HK-2 (cell line): ENCODE data around the gene TEAD1.

Source experiments
- DNase-seq: peaks from one replicate; pipeline ENCODE4 v3.0.0-alpha.2; 2018; ENCODE audit not compliant: unreplicated experiment

TEAD1 gene

DNA sequence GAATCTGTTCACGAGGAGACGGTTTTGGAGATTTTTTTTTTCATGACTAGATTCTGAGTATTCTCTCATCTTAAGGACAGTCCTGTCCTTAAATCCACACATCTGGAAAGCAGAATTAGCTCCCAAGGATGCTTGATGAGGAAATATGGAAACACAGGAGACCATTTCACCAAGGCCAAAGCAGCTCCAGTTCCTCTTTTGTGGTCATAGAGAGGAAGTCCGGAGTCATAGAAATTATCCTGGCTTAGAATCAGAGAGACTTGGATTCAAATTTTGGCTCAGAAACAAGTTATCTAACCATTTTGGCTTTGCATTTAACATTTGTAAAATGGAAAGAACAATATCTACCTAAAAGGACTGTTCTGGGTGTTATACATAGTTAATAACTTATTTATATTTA, 7.3 kb upstream of the TEAD1 start:
- no peak for DNase-seq

DNA sequence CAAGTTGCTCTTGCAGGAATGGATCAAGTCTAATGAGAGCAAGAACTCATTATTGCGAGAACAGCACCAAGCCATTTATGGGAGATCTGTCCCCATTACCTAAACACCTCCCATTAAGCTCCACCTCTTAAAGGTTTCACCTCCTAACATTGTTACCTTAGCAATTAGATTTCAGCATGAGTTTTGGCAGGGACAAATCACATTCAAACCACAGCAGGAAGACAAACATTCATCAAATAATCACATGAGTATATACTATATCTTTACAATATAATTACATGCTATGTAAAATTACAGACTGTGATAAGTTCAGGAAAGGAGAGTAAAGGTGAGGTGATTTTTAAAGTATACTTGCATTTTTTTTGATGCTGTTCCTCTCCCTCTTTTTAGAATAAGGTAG, 6.6 kb upstream of the TEAD1 start:
- DNase-seq: no peak

DNA sequence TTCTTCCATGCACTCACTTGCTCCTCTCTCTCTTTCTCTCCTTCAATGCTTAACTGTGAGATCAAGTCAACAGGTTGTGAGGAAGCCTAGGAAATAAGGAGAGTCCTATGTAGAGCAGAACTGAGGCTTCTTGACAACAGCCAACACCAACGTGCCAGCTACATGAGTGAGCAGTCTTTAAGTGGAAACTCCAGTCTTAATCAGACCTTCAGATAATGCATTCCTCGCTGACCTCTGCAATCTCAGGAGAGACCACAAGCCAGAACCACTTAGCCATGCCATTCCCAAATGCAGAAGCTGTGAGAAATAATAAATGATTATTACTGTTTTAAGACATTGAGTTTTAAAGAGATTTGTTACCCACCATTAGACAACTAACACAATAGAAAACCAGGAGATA, 6.1 kb upstream of the TEAD1 start:
- DNase-seq: no peak

DNA sequence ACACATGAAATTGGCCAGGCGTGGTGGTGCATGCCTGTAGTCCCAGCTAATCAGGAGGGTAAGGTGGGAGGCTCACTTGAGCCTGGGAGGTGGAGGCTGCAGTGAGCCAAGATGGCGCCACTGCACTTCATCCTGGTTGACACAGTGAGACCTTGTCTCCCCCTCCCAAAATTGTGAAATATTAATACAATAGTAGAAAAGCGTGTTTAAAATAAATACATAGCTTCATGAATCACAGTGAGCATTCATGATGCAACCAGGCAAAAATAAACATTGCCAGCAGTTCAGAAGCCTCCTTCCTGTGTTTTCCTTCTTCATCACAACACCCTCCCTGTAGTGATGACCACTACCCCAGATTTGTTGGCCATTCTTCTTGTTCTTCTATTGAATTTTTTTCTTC, 4.3 kb upstream of the TEAD1 start:
- DNase-seq: no peak

DNA sequence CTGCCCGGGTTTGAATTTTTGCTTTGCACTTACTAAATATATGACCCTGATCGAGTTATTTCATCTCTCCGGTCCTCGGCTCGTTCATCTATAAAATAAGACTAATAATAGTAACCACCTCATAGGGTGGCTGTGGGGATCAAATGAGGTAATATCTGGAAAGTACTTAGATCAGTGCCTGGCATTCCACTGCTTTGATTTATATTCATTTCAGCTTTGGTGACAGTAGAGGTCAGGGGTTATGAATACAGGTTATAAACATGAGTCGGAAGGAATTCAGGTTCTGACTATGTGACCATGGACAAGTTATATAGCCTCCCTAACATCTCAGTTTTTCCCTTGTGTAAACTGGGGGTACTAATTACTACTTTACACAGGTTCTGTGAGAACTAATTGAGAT, 2.9 kb upstream of the TEAD1 start:
- DNase-seq: no peak

DNA sequence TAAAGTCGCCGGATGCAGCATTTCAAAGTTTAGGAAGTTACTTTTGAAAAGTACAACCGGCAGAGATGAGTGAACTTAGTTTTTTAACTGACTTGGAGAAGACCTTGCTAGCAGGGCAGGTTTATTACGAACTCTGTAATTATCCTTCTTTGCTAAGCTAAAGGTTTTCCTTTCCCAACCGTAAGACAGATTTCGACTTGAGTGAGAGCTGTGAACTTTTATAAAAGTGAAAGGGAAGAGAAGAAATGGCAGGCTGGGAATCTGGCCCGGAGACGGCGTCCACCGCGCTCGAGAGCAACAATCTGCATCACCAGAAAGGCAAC, 659 bp upstream of the TEAD1 start:
- DNase-seq: no peak

DNA sequence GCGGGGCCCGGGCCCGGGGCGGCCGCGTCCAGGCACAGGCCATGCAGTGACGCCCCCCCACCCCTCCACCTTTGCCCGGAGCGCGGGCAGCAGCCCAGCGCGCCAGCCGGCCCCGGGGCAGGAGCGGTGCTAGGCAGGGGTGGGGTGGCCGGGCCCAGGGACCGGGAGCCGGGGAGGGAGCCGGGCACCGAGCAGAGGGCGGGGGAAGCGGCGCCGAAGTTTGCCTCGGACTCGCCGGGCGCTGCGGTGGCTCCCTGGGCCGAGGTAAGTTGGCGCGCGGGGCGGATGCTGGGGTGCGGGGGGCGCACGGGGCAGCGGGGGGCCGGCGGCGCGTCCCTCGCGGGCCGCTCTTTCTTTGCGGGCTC, 332 bp downstream of the TEAD1 start:
- DNase-seq: no peak

DNA sequence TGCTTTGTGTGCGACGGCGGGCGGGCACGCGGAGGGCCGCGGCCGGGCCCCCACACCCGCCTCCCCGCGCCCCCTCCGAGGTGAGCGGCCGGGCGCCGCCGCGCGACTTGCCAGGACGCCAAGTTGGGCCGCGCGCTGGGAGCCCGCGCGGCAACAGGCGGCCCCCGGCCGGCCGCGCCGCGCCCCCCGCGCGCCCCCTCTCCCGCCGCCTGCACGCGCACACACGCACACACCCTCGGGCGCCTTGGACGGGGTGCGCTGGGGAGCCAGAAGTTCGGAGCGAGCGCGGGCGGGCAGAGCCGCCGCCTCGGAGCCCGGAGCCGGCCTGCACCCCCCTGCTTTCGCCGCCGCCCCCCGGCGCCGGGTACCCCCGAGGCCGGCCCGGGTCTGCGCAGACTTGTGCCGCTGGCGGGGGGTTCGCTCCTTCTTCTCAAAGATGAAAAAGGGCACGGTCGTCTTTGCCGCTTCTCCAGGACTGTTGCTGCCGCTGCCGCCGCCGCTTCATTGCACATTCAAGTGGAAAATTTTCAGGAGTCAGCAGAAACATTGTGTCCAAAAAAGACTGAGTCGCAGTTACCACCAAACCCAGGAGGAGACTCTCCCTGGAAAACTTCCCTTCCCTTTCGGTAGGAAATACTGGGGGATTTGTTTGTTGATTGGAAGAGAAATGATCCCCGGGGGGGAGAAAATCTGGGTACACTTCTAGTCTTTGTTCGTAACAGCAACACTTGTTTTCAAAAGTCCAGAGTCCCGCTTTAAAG, 895 bp downstream of the TEAD1 start:
- DNase-seq: peak; percentile 41

DNA sequence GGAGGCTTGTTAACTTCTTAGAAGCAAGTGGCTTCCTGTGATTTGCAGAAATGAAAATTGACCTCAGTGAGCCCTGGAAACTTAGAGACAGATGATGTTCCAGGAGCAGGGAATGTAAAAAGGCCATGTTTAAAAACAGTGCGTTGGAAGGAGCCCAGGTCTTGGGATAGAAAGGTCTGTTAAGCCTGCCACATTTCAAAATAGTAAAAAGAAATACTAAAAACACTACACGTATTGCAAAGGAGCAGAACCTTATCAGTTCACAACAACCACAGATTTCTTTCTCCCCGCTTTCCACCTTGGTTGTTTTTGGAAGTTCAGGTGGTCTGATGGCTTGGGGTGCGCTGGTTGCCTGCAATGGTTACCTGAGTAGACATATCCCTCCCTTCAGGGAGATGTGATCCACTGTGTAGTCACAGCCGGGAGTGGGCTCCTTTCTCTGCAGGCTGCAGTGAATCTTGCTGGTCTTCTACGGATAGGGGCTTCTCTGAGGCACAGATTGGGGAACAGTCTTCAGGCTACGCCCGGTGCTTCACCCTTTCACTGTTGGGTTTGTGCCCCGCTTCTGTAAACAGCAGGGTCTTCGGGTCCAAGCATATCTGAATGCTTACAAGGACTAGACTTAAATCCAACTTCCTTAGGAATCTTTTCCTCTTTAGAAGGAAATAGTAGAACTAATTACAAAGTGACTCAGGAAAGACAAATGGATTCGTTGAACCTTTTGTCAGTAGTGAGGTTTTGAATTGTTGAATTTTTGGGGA, 1.9 kb downstream of the TEAD1 start:
- no peak for DNase-seq

DNA sequence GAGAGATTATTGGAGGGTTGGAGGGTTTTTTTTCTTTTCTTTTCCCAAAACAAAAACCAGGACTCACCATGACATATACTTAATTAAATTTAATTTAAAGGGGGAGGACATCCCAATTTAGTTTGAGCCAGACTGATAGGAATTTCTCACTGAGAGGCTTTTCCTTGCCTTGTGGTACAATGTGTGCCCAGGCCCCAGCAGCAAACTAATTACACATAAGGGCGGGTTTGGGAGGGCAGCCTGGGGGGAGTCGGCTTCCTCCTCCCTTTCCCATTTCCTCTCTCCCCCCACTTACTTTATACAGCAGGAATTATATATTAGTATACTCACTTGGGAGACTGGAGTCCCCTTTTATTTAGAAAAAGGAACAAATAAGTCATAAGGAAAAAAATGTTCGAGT, 2.9 kb downstream of the TEAD1 start:
- DNase-seq: no peak

DNA sequence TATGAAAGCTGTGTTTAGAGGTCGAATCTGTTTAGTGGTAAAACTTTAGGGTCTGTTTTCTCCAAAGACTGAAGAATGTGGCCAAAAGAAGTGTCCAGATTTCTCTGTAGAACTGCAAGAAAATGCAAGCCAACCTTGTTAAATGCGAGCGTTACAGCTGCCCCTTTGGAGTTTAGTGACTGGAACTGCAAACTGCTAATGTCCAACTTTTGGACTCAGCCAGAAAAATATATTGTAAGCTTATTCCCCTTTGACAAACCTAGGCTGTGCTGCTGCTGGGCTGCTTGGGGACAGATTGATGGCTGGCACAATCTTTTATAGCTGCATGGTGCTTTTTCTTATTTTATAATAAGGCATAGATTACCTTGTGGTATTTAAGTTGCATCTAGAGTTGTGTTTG, 3.9 kb downstream of the TEAD1 start:
- DNase-seq: no peak

DNA sequence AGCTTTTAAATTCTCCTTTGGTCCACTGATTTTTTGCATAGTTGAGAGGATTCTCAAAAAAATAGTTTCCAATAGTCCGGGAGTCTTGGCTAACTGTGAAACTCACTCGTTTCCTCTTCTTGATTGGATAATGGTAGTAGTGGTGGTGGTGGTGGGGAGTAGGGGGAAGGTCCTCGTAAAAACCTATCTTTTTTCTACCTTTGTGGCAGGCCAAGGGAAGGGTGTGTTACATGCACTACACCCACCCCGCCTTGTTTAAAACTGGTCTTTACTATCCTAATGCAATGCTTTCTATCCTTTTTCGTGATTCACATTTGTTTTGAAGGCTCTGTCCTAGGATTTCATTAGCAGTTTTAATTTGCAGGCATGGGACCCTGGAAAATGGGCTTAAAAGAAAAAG, 4.8 kb downstream of the TEAD1 start:
- DNase-seq: no peak

DNA sequence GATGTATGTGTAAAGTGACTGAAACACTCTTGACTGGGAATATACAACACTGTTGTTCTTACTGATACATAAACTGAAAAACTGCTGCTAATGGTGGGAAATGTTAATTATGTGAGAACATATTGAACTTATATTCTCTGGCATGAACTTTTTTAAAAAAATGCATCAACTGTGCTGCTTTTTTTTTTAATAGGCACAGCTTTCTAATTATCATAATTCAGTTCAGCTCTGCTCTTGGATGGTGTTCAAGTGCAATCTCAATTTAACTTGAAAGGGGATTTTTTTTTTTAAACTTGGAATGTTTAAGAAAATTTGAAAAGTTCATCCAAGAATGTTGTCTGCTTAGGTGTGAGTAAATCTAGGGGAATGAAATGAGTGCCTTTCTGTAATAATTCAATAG, 5.2 kb downstream of the TEAD1 start:
- no peak for DNase-seq

DNA sequence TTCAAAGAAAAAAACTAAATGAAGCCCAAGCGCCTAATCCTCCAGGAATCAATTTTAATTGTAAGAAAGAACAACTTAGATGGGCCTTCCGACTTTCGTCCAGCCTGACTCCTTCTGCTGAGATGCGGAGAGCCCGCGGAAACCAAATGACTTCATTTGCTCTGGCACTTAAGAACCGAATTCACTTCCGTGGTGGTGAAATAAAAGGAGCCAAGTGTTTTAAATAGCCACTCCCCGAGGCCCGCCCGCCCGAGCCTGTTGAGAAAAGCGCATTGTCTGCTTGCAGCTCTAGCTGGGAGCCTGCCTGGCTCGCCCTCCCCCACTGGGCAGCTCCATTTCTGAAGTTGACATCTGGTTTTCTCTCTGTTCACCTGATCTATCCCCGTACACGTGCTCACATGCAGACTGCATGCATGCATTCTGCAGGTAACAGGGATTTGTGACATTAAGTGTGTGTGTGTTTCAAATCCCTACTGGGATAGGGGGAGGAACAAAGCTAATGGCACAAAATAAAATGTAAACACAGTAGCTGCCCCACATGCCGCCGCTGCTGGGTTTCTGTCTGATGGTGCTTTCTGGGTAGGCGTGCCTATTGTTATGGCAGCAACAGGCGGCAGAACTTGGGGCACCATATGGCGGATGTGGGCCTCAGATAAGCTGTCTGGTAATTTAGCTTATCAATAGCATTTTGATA, 6.2 kb downstream of the TEAD1 start:
- no peak for DNase-seq

DNA sequence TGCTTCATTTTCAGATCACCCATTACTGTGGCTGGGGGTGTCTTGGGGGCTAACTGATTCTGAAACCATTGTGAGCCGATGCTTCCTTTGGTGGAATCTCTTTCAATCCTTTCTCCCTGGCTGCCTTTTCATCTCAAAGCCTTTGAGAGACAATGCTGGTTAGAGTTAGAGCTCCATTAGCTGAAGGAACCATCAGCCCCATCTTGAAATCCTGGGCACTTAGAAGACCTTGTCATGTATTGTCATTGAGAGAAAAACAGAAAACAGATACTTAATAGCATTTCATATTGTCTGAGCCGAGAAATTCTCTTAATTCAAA, 6.7 kb downstream of the TEAD1 start:
- no peak for DNase-seq

DNA sequence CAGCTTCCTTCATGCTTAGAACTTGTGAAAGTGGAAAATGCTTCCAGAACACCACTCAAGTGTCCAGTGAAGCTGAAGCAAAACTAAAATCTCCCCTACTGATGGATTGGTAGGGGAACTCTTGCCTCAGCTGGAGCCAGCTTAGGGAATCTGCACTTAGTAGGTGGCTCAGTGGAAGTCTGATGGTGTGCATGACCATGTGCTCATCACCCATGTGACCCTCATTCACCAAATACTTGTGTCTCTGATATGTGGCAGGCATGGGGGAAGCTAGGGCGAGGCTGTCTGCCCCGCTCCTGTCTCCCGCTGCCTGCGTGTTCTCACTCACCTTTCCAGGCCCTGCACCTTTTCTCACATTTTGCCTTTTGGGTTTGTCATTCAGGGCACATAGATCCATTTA, 7.2 kb downstream of the TEAD1 start:
- no peak for DNase-seq

DNA sequence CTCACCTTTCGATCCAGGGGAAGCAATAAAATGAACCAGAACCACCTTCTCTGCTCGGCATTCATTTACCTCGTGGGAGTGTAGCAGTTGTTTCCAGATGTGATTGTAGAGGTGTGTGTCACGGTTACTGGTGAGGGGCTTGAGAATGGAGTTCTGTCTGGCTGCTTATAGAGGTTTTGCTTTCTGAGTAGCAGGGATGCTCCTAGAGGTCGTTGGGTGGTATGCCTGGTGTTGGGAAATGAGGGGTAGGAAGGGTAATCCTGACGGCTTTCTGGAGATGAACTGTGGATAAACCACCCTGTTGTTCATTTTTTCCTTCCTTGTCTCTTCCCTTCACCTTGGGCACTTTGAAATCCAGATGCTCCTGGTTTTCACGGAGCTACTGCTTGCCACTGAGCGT, 8.1 kb downstream of the TEAD1 start:
- DNase-seq: no peak

DNA sequence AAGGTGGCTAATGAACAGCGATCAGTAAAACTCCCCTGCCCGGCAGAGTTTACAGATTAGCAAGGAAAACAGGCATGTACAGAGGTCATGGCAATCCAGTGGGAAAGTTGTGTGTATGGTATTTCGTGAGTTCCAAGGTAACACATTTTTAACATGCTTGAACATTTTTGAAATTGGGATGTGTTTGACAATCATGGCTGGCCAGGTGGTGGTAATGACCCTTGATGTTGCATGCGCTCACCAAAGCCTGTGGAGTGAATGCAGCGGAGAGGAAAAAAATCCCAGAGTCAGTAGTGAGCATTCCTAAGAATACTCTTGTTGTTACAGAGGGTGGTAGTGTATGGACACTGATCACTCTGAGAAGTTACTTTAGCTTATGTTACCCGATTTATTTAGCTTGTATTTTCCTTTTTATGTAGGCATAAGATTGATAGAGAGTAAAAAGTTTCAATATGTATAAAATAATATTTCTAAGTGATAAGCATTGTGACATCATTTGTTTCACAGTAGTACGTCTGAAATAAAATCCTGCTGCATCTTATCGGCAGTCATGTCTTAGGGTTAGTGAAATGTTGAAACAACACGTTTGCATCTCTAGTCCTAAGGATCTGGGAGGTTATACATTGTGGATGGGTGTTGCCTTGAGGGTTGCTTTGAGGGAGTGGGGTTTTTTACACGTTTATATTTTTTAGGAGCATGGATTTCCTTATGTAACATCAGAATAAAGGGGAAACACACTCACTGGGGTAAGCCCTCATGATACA, 8.7 kb downstream of the TEAD1 start:
- no peak for DNase-seq

DNA sequence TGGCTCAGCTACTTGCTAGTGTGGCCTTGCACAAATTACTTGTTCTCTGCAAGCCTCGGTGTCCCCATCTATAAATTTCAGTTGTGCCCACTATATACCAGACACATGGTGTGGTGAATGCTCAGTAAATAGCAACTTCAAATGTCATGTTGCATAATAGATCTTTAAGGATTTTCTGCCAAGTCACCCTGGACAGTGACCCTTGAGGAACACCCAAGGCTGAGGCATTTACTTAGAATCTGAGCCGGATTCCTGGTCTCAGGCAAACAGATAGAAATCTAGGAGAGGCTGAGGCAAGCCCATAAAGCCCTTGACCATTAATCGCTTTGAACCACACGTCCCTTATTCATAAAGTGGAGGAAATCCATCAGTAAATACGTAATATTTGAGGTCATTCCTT, 9.7 kb downstream of the TEAD1 start:
- DNase-seq: no peak

DNA sequence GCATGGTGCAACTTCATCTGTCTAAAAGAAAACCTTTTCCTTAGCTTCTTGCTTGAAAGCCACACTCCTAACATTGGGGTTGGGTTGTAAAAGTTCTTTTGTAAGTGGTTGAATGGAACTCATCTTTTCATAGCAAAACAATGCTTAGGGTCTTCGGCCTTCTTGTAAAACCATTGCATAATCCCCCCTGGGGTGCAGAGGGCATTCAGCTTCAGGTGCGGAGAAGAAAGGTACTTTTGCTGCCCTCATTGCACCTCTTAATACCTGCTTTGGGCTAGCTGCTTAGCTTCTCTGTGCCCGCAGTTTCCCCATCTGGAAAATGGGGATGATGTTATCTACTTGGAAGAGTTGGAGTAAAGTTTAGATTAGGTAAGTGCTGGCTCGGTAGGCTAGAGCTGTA, 10.1 kb downstream of the TEAD1 start:
- DNase-seq: no peak

DNA sequence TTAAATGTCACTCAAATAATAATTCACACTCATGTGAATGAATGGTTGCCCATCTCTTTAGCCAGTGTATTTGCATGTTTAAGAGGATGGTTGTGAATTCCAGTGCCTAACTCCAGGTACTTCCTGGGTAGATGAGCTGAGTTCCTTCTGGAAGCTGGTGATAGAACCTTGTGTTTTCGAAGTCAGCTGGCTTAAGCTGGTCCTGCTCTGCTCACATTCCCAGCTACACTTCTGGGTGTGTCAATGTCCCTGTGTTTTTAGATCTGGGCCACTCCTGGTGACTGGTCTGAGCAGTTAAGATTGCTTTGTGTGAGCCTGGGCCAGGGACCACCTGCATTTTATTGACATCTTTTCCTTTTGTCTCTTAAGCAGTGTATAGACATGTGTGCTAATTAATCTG, 10.6 kb downstream of the TEAD1 start:
- DNase-seq: no peak

DNA sequence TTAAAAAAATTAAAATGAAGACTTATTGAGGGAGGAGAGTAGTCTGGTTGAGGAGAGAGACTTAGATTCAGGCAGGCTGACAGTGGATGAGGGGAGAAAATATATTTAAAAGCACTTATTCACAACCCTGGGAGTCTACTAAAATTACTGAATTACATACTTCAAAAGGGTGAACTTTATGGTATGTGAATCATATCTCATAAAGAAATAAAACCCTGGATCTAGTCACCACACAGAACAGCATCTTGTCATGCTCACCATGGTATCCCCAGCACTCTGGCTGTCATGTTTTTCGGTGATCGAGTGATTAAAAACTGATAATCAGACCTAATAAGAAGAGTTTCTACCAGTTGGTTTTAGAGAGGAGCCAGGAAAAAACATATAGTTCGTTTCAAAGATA, 11.0 kb downstream of the TEAD1 start:
- no peak for DNase-seq
